Activated CD4-positive, alpha-beta T cell treated with anti-CD3 and anti-CD28 coated beads, Interleukin-2, amount 10 ng/mL, durations not matched to agents 7 days and 5 days (primary cell): ENCODE data around the gene TBC1D3H. TPM values are rescaled to one million over a fixed set of nuclear protein-coding genes. Genes with fewer than 3 reads are reported as not detected.
"Not testable (repeated sequence)": the region's sequence is repeated elsewhere in the genome, so short reads cannot be mapped to it uniquely, and the experiment has no call there.

Source experiments
- CTCF ChIA-PET: fragments of 350-600 bp; sonication (Branson Sonifier 250); formaldehyde crosslinking; loops from one replicate; lab custom pipeline; 2021; ENCODE audit warnings: antibody characterized with exemption; lab: Charles Lee
- POLR2A ChIA-PET: fragments of 350-600 bp; sonication (Branson Sonifier 250); formaldehyde crosslinking; loops from one replicate; lab custom pipeline; 2021; ENCODE audit warnings: antibody characterized with exemption; lab: Charles Lee
- DNase-seq: peaks from one replicate; pipeline ENCODE4 v3.0.0-alpha.2; 2020
- H3K27ac Mint-ChIP-seq: one replicate; pipeline ENCODE4 v1.8.0; 2021; ENCODE audit warnings: mild to moderate bottlenecking, moderate library complexity, mixed read lengths
- H3K27me3 Mint-ChIP-seq: one replicate; pipeline ENCODE4 v1.8.0; 2021; ENCODE audit warnings: mixed read lengths
- H3K36me3 Mint-ChIP-seq: one replicate; pipeline ENCODE4 v1.8.0; 2021; ENCODE audit warnings: low read depth, mixed read lengths
- H3K4me1 Mint-ChIP-seq: one replicate; pipeline ENCODE4 v1.8.0; 2021; ENCODE audit warnings: mixed read lengths
- H3K4me3 Mint-ChIP-seq: one replicate; pipeline ENCODE4 v1.8.0; 2021; ENCODE audit warnings: mild to moderate bottlenecking, moderate library complexity, mixed read lengths
- H3K9me3 Mint-ChIP-seq: one replicate; pipeline ENCODE4 v1.8.0; 2021; ENCODE audit warnings: mixed read lengths
- total RNA-seq, 2 experiments: library from RNA; stranded (reverse); gene quantifications; one replicate each; pipeline ENCODE4 v1.2.3, GENCODE V29; 2021

The TBC1D3H gene
- total RNA-seq = not detected

GRCh38 chr17:36388385-36389245 lies at the start of gene TBC1D3H:
Gene TBC1D3H (minus strand): TSS chr17:36388435. CDS start chr17:36386895, 1,540 bp downstream.
- not testable (repeated sequence) for DNase-seq, H3K27me3 Mint-ChIP-seq, H3K4me1 Mint-ChIP-seq

GRCh38 chr17:36428891-36429290 lies 40.7 kb upstream of the TBC1D3H start:
- POLR2A ChIA-PET, H3K36me3 Mint-ChIP-seq, H3K9me3 Mint-ChIP-seq, DNase-seq, H3K4me1 Mint-ChIP-seq, H3K4me3 Mint-ChIP-seq, CTCF ChIA-PET, H3K27me3 Mint-ChIP-seq, H3K27ac Mint-ChIP-seq: not testable (repeated sequence)

More at GRCh38 chr17:36388385-36389245, at the start of gene TBC1D3H:
- H3K9me3 Mint-ChIP-seq, POLR2A ChIA-PET, H3K27ac Mint-ChIP-seq, H3K4me3 Mint-ChIP-seq, CTCF ChIA-PET, H3K36me3 Mint-ChIP-seq: not testable (repeated sequence)

GRCh38 chr17:36415180-36415941 lies 27.1 kb upstream of the TBC1D3H start:
- peak; percentile 3 for DNase-seq
- CTCF ChIA-PET, H3K4me3 Mint-ChIP-seq, H3K27me3 Mint-ChIP-seq, H3K4me1 Mint-ChIP-seq, H3K9me3 Mint-ChIP-seq, H3K27ac Mint-ChIP-seq, POLR2A ChIA-PET, H3K36me3 Mint-ChIP-seq: not testable (repeated sequence)

- H3K9me3 Mint-ChIP-seq, H3K36me3 Mint-ChIP-seq, DNase-seq, H3K4me3 Mint-ChIP-seq, H3K27me3 Mint-ChIP-seq, CTCF ChIA-PET, H3K4me1 Mint-ChIP-seq, H3K27ac Mint-ChIP-seq, POLR2A ChIA-PET: not testable (repeated sequence)
These were observed 2.9 kb upstream of the TBC1D3H start for GRCh38 chr17:36390943-36391645.

GRCh38 chr17:36375938-36376337 lies 12.3 kb downstream of the TBC1D3H start:
- H3K4me3 Mint-ChIP-seq, POLR2A ChIA-PET, H3K36me3 Mint-ChIP-seq, H3K9me3 Mint-ChIP-seq, H3K4me1 Mint-ChIP-seq, DNase-seq, CTCF ChIA-PET, H3K27ac Mint-ChIP-seq, H3K27me3 Mint-ChIP-seq: not testable (repeated sequence)

- POLR2A ChIA-PET, H3K36me3 Mint-ChIP-seq, DNase-seq, H3K4me3 Mint-ChIP-seq, H3K27ac Mint-ChIP-seq, CTCF ChIA-PET, H3K9me3 Mint-ChIP-seq, H3K4me1 Mint-ChIP-seq, H3K27me3 Mint-ChIP-seq: not testable (repeated sequence)
These were observed 25.7 kb downstream of the TBC1D3H start for GRCh38 chr17:36362496-36362895.

Other genes starting within 250 kb of the TBC1D3H start
- 1 to 10 TPM; 2.4 to 3.3 TPM for gene TBC1D3B, start 211.8 kb downstream of the TBC1D3H start, total RNA-seq
- not detected for gene CCL3L1, start 191.7 kb downstream of the TBC1D3H start, total RNA-seq
- not detected for gene CCL4L2, start 177.4 kb downstream of the TBC1D3H start, total RNA-seq
- under 1 TPM; 0.72 to 0.96 TPM for gene TBC1D3I, start 123.9 kb downstream of the TBC1D3H start, total RNA-seq
- not detected for gene TBC1D3G, start 64.6 kb downstream of the TBC1D3H start, total RNA-seq
- 10 to 100 TPM; 35.2 to 36.0 TPM for gene ZNHIT3, start 98.2 kb upstream of the TBC1D3H start, total RNA-seq
- 100 to 1,000 TPM; 125 to 127 TPM for gene MYO19, start 146.4 kb upstream of the TBC1D3H start, total RNA-seq
- gene PIGW, start 146.6 kb upstream of the TBC1D3H start, total RNA-seq = 10 to 100 TPM; 12.8 to 15.2 TPM
- 100 to 1,000 TPM; 111 to 116 TPM for gene GGNBP2, start 156.5 kb upstream of the TBC1D3H start, total RNA-seq
- 1 to 10 TPM; 4.8 to 5.0 TPM for gene DHRS11, start 203.4 kb upstream of the TBC1D3H start, total RNA-seq
- gene MRM1, start 213.1 kb upstream of the TBC1D3H start, total RNA-seq = 1 to 10 TPM; 6.8 to 8.6 TPM